Activated CD8-positive, alpha-beta memory T cell treated with anti-CD3 and anti-CD28 coated beads, Interleukin-2, amount 50 U/mL, for 4 hours (primary cell): ENCODE measurements around the gene SSRP1.
"Not testable (repeated sequence)": the region's sequence is repeated elsewhere in the genome, so short reads cannot be mapped to it uniquely, and the experiment has no call there.

Experiments
- DNase-seq: peaks from one replicate; pipeline ENCODE4 v3.0.0-alpha.2; 2020

The SSRP1 gene

DNA sequence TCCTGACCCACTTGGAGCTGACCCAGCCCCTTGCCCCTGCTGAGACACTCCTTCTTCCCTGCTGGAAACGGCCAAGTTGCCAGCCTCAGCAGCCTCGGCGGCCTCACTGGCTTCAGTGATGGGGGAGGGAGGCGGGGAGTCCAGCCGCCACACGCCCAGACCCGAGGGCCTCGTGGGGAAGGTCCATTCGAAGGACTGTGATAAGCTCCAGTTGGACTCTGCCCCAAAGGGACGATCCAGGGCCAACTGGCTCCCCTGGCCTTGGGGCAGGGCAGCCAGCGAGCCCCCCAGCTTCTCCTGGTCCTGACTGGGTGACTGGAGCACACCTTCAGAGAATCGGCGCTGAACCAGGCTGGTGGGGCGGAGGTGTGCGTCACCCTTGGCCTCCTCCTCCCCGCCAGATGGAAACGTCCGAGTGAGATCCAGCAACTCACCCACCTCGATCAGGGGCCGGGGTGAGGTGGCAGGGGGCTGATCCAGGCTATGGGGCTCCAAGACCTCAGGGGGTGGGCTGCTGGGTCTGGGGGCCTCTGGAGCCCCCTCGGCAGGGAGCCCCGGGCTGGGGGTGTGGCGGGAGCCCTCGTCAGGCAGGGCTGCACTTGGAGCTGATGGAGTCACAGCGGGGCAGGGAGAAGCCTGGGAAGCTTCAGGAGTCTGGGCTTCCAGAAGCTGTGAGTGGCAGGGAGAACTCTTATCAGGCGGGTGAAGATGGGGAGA is 22.5 kb downstream of the SSRP1 start:
- DNase-seq = no peak

DNA sequence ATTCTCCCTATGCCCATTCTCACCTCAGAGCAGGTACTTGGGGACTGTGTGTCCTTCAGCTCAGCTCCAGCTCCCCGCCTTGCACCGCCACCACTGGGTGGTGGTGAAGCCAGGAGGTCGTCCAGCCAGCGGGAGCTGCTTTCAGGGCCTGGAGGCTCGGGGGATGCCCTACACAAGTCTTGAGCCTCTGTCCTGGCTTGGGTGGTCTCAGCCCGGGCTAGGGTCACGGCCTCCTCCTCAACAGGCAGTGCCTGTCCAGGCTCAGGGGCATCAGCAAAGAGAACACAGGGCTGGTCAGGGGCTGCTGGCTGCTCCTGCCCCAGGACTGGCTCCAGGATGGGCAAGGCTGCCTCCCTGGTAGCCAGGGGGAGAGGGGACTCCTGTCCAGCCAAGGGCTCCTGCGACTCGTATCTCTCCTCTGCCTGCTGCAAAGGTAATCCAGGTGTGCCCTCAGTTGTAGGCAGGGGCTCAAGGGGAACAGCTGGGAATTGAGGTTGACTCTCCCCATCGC is 23.1 kb downstream of the SSRP1 start:
- DNase-seq = no peak

GRCh38 chr11:57311109-57311936 is 24.4 kb downstream of the SSRP1 start:
- peak; percentile 61 for DNase-seq

DNA sequence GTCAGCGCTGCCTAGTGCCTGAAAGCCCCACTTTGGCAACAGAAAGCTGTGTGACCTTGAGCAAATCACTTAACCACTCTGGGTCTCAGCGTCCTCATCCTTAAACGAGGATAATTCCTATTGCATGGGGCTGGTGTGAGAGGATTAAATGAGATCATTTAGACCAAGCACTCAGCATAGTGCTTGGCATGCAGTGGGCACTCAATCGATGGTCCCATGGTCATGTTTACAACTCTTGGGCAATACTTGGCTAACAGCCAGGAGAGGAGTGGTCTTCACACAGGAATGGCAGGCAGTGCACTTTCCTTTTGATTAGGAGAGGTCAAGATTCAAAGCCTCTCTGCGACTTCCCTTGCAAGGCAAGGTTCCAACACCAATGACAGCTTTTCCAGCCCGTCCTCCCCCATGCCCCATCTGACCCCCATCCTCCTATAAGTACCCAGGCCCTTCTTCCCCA is 25.0 kb downstream of the SSRP1 start:
- no peak for DNase-seq

DNA sequence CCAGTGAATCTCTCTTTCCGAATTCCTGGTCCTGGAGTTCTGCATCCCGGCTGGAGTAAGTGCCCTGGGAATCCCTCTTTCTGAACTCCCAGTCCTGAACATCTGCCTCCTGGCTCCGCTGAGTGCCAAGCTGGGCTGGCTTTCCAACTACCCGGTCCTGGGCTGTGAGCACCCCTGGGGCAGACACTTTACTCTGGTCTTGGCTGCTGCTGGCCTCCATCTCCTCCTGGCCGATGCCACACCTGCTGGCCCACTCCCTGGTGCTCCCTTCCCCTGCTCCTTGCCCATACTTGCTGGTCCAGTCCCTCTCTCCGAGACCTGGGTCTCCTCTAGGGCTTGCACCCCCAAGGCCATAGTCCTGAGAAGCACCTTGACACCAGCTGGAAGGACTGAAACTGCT is 25.6 kb downstream of the SSRP1 start:
- no peak for DNase-seq

DNA sequence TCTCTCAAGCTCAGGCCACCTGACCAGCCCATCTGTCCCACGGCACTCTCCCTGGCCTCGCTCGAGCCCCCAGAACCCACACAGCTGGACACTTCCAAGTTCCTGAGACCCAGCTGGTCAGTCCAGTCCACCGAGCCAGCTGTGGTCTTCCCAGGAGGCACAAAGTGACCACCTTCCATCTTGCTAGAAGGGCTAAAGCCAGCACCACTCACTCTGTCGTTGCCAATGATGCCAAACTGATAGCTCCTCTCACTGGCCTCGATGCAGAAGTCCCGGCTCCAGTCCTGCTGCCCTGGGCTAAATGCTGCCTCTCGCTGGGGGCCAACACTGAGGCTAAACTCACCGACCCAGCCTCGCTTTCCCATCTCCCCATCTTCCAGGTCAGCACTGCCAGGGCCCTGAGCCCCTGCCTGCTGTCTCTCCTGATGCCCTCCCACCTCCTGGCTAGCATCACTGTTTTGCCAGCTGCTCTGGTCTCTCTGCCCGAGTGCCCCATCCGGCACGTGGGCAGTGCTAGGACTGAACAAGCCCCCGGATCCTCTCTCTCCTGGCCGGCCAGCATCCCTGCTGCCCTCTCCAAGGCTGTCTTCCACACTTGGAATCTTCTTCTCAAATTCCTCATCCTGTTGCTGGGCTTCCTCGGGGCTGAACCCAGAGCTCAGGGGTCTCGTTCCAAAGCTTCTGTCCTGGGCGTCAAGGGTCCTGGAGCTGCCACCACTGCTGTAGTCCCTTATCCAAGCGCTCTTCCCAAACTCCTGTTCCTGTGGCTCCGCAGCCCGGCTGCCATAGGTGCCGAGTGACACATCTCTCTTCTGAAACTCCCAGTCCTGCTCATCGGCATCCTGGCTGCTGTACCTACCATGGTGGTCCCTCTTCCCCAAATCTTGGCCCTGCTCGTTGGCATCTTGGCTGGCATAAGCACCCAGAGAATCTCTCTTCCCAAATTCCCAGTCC is 26.3 kb downstream of the SSRP1 start:
- DNase-seq = no peak

DNA sequence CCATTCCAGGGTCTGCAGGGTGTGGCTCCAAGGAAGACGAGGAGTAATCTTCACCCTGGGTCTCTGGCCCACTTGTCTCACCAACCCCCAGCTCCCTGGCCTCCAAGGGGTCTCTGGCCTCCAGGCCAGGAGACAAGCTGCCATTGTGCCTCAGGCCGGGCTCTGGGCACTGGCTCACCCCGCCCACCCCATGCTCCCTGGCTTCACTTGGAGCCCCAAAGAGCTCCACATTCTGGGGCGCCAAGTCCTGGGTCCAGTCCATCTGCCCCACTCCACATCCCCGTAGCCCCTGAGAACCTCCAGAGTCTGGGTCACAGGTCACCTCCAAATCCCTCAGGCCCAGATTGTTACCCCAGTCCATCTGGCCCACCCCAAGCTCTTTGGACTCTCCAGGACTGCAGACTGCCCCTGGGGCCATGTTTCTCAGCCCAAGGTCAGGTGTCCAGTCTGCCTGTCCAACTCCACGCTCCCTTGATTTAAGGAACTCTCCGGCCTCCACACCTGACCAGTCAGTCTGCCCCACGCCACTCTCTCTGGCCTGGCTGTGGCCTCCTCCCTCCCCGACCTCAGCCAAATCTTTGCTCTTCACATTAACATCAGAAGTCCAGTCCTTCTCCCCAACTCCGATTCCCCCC is 27.1 kb downstream of the SSRP1 start:
- no peak for DNase-seq

GRCh38 chr11:57307666-57308270 is 27.9 kb downstream of the SSRP1 start:
- no peak for DNase-seq

DNA sequence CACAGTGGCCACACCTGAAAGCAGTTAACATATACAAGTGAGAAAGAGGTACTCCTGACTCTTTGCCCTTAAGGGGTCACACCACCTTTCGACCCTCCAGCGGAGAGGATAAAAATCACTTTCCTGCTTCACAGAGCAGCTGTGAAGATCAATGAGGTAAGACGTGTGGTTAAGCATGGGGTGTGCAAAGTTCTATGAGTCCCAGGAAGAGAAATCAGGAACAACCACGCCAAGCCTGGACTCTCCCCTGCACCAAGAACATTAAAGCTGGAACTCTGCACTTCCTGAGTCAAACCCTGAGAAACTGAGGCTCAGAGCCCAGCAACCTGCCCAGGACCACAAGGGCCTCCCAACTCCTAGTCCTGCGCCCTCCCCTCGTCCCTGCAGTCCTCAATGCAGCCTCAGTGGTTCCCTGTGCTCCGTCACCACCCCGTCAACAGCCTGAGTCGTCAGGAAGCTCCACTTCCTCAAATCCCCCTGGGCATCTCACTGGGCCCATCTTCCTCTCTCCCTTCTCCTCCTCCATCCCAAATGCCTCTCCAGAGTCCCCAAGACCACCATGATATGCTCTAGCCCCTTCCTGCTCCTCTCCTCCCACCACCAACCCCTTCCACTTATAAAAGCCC is 28.6 kb downstream of the SSRP1 start:
- DNase-seq = no peak

- DNase-seq = no peak
Observed at GRCh38 chr11:57306161-57306876, 29.4 kb downstream of the SSRP1 start.

DNA sequence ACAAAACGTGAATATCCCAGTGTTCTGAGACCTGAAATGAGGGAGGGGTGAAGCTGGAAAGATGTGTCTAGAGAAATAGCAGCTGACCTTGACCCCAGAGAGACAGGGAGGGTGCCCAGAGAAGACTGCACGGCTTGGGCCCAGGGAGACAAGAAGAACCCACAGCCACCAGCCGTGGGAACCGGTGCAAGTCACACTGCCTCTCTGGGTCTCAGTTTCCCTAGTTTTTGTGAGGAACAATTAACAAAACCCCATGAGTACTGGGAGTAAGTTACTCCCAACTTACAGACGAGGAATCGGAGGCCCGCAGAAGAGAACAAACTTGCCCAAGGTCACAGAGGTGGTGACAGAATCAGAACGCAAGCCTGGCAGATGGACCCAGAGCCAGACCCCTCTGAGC is 30.2 kb downstream of the SSRP1 start:
- DNase-seq = no peak

- DNase-seq = no peak
Observed at GRCh38 chr11:57303990-57304579, 31.6 kb downstream of the SSRP1 start.

- DNase-seq = no peak
Observed at GRCh38 chr11:57303280-57303989, 32.3 kb downstream of the SSRP1 start.

GRCh38 chr11:57302489-57302888 is 33.2 kb downstream of the SSRP1 start:
- DNase-seq = no peak

- no peak for DNase-seq
Observed at GRCh38 chr11:57301711-57302423, 33.8 kb downstream of the SSRP1 start.

- DNase-seq = no peak
Observed at GRCh38 chr11:57300785-57301184, 34.9 kb downstream of the SSRP1 start.

DNA sequence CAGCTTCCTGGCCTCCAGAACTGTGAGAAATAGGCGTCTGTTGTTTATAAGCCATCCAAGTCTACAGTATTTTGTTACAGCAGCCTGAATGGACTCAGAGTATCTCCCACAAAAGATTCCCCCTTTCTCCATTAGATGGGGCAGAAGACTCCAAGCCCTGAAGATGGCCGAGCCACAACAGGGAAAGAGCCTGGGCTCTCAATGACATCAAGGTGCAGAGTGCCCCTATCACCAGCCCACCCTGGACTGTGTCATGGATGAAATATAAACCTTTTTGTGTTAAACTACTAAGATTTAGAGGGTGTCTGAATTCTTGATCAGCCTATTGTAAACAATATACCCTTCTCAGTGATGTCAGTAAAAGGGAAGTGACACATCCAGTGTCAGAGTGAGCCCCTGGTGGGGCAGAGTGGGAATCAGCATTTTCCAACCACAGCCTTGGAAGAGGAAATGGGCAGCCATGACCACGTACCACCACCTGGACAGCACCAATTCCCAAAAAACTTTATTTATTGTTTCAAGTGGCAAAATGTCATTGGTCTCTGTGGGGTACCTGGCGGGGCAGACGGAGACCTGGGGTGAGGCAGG is 36.4 kb downstream of the SSRP1 start:
- DNase-seq = no peak

GRCh38 chr11:57297221-57297620 is 38.5 kb downstream of the SSRP1 start:
- DNase-seq = no peak

DNA sequence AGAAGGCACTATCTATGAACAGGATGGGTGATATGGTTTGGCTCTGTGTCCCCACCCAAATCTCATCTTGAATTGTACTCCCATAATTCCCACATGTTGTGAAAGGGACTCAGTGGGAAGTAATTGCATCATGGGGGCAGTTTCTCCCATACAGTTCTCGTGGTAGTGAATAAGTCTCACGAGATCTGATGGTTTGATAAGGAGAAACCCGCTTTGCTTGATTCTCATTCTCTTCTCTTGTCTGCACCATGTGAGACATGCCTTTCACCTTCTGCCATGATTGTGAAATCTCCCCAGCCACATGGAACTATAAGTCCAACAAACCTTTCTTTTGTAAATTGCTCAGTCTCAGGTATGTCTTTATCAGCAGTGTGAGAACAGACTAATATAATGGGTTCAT is 39.5 kb downstream of the SSRP1 start:
- DNase-seq = not testable (repeated sequence)
